Measurements from ENCODE around the gene MMP17.

Gene MMP17

DNA sequence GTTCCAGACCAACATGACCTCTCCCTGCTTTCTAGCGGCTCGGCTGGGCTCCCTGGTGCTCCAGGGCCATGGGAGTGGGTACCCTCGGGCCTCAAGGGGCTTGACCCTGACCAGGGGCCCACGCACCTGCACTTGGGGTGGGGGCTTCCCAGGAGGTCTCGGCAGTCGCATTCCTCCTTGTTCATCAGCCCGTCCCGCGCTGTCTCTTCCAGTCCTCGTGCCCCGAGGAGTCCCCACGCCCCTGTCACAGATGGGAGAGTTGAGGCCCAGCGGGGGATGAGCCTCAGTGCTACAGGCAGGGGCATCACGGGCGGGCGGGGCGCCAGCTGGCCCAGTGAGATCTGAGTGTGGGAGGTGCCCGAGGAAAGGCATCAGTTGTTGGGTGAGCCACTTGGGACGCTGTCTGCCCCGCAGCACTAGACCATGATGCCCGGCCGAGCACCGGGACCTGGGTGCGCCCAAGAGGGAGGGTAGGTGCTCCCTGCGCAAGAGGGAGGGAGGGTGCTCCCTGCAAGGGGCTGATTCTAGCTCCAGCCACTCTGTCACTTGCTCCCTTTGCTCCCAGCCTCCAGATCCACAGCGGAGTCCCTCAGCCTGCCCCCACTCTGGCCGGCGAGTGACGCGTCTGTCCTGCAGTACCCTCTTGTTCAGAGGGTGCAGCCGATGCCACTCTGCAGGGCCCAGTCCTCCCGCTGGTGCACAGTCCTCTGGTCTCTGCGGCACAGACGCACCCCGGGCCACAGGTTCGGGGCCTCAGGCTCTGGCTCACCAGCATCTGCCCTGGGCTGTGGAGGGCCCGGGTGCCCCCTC lies 23.8 kb downstream of the MMP17 start:
- Histone ChIP-seq H3K36me3 (ENCODE audit: insufficient read depth, low read length) (peaks cover 38% of the 10 kb centered on the region), H3K4me3 (ENCODE audit: low read length) (no peak overlapping the region), H2AFZ (ENCODE audit: low read depth, low read length) (no peak overlapping the region), H3K4me1 (ENCODE audit: insufficient read depth, low read length) (peaks cover 3% of the 10 kb centered on the region), H3K27me3 (ENCODE audit: insufficient read depth, low read length) (no peaks in the 10 kb centered on the region), H3K9me3 (ENCODE audit: low read length) (no peaks in the 10 kb centered on the region)

DNA sequence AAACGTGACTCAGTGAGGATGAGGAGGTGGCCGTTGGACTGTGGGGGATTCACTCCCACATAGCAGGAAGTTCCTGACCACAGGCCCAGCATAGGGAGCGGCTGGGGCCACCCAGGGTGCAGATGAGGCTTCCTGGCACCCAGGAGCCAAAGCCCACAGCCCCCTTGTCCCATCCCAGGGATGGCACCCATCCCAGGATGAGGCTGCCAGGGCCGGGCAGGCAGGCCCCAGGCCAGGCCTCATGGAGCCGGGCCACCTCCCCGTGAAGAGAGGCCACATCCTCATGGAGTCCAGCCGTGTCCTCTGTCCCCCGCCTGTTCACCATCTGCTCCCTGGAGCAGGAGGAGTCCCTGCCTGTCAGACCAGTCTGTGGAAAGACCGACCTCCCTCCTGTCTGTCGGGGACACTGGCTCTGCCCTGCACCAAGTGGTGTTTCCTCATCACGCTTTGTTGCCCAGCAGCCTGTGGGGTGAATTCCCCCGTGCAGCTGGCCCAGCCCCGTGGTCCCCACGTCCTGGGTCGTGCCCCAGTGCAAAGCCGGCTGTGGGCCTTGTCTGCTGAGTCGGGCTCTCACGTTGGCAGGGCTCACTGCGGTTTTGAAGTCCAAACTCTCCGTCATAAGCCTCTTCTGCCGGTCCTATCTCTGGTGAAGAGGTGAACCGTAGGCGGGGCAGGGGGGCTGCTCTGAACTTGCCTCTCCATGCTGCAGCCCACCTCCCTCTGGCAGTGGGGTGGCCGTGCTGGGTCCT lies 24.5 kb downstream of the MMP17 start:
- Histone ChIP-seq H3K36me3 (ENCODE audit: insufficient read depth, low read length) (peaks cover 33% of the 10 kb centered on the region), H3K4me1 (ENCODE audit: insufficient read depth, low read length) (peaks cover 3% of the 10 kb centered on the region), H3K27me3 (ENCODE audit: insufficient read depth, low read length) (no peaks in the 10 kb centered on the region), H2AFZ (ENCODE audit: low read depth, low read length) (no peak overlapping the region), H3K4me3 (ENCODE audit: low read length) (no peak overlapping the region), H3K9me3 (ENCODE audit: low read length) (no peaks in the 10 kb centered on the region)

DNA sequence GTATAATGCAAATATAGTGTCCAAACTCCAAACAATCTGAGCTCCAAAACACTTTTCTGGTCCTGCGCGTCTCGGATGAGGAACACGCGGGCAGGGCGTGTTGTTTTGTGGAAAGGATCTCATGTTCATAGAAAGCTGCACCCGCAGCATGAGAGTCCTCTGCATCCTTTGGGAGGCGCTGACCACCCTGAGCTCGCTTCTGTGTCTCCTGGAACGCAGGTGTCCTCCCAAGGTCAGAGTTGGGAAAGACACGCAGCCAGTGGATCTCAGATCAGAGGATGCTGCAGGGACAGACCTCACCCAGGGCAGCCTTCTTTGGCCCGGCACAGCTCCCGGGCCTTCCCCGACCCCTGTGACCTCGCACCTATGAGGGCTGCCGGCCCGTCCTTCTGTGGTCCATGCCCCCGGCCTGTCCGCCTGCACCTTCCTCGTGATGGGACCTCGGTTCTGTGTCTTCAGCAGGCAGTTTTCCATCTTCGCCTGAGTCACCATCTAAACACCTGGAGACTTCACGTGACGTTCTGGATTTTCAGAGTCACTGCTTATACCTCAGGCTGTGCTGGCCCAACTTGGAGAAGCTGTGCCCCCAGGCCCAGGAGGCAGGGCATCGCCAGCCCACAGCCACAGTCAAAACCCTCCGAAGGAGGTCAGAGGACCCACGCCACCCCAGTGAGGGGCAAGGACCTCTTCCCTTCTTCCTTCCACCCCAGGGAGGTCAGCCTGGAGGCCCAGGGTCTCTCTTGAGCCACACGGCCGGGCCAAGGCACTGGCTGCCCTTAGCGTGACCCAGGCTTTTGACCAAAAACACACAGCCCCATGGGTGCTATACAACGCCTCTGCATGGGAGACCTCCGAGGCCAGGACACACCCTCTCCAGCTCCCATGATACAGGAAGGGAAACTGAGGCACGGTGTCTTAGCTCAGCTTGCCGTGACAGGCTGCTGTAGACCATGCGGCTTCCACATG lies 25.9 kb downstream of the MMP17 start:
- no peaks in the 10 kb centered on the region for H3K9me3 ChIP-seq (ENCODE audit: low read length)
- no peaks in the 10 kb centered on the region for H3K27me3 ChIP-seq (ENCODE audit: insufficient read depth, low read length)
- no peak overlapping the region for H3K4me3 ChIP-seq (ENCODE audit: low read length)
- peaks cover 25% of the 10 kb centered on the region for H3K36me3 ChIP-seq (ENCODE audit: insufficient read depth, low read length)
- peaks cover 3% of the 10 kb centered on the region for H3K4me1 ChIP-seq (ENCODE audit: insufficient read depth, low read length)
- no peak overlapping the region for H2AFZ ChIP-seq (ENCODE audit: low read depth, low read length)

DNA sequence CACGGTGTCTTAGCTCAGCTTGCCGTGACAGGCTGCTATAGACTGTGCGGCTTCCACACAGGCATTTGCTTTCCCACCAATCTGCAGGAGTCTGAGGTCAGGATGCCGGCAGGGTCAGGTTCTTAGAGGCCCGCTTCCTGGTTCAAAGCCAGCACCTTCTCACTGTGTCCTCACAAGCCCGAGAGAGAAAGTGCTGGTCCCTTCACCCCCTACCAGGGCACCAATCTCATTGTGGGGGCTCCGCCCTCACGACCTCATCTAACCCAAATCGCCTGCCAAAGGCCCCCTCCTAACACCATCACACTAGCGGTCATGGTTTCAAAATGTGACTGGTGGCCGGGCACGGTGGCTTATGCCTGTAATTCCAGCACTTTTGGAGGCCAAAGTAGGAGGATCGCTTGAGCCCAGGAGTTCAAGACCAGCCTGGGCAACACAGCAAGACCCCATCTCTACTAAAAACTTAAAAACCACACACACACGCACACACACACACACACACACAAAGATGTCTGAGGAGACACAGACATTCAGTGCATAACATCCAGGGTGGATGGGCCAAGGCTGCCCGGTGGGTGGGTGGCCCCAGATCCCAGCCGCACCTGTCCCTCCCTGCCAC lies 26.8 kb downstream of the MMP17 start:
- H2AFZ ChIP-seq (ENCODE audit: low read depth, low read length), result no peak overlapping the region
- H3K4me3 ChIP-seq (ENCODE audit: low read length), result no peak overlapping the region
- peaks cover 5% of the 10 kb centered on the region for H3K4me1 ChIP-seq (ENCODE audit: insufficient read depth, low read length)
- H3K27me3 ChIP-seq (ENCODE audit: insufficient read depth, low read length), result no peaks in the 10 kb centered on the region
- H3K9me3 ChIP-seq (ENCODE audit: low read length), result no peaks in the 10 kb centered on the region
- H3K36me3 ChIP-seq (ENCODE audit: insufficient read depth, low read length), result peaks cover 18% of the 10 kb centered on the region

DNA sequence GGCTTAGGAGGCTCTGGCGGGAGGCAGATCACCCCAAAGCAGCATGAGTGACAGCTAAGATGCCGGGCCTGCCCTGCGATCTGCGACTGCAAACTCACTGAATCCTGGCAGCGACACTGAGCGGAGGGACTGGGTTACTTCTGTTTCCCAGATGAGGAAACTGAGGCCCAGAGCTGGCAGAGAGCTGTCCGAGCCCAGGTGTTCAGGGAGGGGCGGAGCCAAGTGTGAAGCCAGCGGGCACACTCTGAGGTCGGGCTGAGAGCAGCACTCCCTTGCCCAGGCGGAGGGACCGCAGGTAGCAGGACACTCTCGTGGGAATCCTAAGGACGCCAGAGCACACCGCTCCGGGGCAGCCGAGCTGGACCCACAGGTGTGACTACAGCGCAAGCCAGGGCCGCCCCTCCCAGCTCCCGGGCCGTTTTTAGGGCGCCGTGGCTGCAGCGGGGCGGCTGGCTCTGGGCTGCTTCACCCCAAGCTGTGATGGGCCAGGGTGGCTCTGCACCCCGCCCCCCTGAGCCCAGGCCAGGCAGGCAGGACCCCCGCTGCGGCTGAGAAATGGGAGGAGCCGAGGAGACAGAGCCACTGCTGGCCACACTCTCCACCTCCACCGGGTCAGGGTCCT lies 27.4 kb downstream of the MMP17 start:
- H3K4me3 ChIP-seq (ENCODE audit: low read length), result no peak overlapping the region
- H2AFZ ChIP-seq (ENCODE audit: low read depth, low read length), result no peak overlapping the region
- H3K27me3 ChIP-seq (ENCODE audit: insufficient read depth, low read length), result no peaks in the 10 kb centered on the region
- peaks cover 12% of the 10 kb centered on the region for H3K4me1 ChIP-seq (ENCODE audit: insufficient read depth, low read length)
- H3K36me3 ChIP-seq (ENCODE audit: insufficient read depth, low read length), result peaks cover 11% of the 10 kb centered on the region
- no peaks in the 10 kb centered on the region for H3K9me3 ChIP-seq (ENCODE audit: low read length)

DNA sequence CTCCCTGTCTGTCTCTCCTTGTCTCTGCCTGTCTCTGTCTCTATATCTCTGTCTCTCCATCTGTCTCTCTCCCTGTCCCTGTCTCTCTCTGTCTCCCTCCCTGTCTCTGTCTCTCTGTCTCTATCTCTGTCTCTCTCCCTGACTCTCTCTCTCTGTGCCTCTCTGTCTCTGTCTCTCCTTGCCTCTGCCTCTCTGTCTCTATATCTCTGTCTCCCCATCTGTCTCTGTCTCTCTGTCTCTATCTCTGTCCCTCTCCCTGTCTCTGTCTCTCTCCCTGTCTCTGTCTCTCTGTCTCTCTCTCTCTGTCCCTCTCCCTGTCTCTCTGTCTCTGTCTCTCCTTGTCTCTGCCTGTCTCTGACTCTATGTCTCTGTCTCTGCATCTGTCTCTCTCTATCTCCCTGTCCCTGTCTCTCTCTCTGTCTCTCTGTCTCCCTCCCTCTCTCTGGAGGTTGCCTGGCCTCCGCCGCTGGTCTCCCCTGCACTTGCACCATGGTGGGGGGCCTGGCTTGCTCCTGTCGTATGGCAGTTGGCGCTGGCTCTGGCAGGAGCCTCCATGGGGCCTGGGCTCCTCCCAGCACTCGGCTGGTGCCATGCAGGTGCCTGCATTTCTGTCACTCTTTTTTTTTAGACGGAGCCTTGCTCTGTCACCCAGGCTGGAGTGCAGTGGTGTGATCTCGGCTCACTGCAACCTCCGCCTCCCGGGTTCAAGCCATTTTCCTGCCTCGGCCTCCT lies 28.3 kb downstream of the MMP17 start:
- peaks cover 2% of the 10 kb centered on the region for H3K36me3 ChIP-seq (ENCODE audit: insufficient read depth, low read length)
- H2AFZ ChIP-seq (ENCODE audit: low read depth, low read length), result no peak overlapping the region
- no peaks in the 10 kb centered on the region for H3K27me3 ChIP-seq (ENCODE audit: insufficient read depth, low read length)
- no peak overlapping the region for H3K4me3 ChIP-seq (ENCODE audit: low read length)
- peaks cover 17% of the 10 kb centered on the region for H3K4me1 ChIP-seq (ENCODE audit: insufficient read depth, low read length)
- H3K9me3 ChIP-seq (ENCODE audit: low read length), result no peaks in the 10 kb centered on the region

DNA sequence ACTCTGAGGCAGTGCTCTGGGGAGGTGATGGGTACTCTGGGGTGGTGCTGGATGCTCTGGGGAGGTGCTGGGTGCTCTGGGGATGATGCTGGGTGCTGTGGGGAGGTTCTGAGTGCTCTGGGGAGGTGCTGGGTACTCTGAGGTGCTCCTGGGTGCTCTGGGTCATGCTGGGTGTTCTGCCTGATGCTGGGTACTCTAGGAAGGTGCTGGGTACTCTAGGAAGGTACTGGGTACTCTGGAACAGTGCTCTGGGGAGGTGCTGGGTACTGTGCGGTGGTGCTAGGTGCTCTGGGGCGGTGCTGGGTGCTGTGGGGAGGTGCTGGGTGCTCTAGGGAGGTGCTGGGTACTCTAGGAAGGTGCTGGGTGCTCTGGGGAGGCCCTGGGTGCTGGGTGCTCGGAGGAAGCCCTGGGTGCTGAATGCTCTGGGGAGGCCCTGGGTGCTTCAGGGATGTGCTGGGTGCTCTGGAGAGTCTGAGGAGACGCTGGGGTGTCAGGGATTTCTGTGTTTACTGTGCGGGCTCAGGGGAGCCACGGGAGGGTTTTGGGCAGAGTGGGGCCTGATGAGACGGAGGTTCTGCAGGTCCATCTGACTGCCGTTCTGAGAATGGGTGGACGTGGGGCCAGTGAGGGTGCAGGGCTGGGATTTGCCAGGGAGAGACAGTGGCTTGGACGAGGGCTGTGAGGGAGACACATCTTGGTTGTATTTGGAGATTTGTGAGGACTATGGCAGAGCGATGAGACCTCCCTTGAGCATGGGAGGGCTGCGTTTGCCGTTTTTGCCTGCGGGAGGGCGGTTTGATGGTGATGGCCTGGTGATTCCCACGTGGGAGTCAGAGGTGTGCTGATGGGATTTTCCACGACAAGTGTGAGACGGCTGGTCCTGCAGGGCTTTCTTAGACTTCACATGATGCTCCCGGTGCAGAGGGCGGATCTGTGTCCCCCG lies 30.0 kb downstream of the MMP17 start:
- Histone ChIP-seq H3K4me1 (ENCODE audit: insufficient read depth, low read length) (peaks cover 26% of the 10 kb centered on the region), H2AFZ (ENCODE audit: low read depth, low read length) (no peak overlapping the region), H3K9me3 (ENCODE audit: low read length) (no peaks in the 10 kb centered on the region), H3K4me3 (ENCODE audit: low read length) (no peak overlapping the region), H3K27me3 (ENCODE audit: insufficient read depth, low read length) (no peaks in the 10 kb centered on the region), H3K36me3 (ENCODE audit: insufficient read depth, low read length) (no peaks in the 10 kb centered on the region)

- Histone ChIP-seq H3K4me1 (ENCODE audit: insufficient read depth, low read length) (peaks cover 36% of the 10 kb centered on the region), H2AFZ (ENCODE audit: low read depth, low read length) (no peak overlapping the region), H3K27me3 (ENCODE audit: insufficient read depth, low read length) (no peaks in the 10 kb centered on the region), H3K9me3 (ENCODE audit: low read length) (no peaks in the 10 kb centered on the region), H3K36me3 (ENCODE audit: insufficient read depth, low read length) (no peaks in the 10 kb centered on the region), H3K4me3 (ENCODE audit: low read length) (no peak overlapping the region)
Measured at GRCh38 chr12:131860472-131861260, 32.5 kb downstream of the MMP17 start.

DNA sequence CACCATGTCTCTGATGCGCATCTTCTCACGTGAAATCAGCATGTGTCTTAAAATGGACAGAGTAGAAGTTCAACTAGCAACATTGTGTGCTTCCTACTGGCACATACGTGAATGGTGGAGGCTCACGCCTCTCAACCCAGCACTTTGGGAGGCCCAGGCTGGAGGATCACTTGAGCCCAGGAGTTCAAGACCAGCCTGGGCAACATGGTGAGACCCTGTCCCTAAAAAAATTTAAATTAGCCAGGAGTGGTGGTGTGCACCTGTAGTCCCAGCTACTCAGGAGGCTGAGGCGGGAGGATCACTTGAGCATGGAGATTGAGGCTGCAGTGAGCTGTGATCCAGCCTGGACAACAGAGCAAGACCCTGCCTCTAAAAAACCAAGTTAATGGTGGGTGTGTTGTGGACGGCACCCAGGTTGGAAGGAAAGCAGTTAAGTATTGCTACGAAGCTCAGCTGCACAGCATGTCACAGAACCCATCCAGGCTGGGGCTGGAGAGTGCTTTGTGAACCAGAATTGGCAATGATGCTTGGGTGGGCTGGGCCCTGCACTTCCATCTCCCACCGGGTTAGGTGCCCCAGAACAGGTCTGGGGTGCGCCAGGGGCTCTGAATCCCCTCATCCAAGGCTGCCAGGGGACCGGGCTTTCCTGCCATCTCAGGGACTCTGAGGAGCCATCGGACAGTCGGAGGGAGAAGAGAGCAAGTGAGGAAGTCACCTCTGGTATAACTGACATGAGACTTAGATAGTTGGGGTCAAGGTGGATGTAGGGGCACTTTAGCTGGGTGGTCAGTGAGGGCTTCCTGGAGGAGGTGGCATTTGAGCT lies 33.3 kb downstream of the MMP17 start:
- Histone ChIP-seq H3K27me3 (ENCODE audit: insufficient read depth, low read length) (no peaks in the 10 kb centered on the region), H3K36me3 (ENCODE audit: insufficient read depth, low read length) (no peaks in the 10 kb centered on the region), H3K4me3 (ENCODE audit: low read length) (no peak overlapping the region), H3K9me3 (ENCODE audit: low read length) (no peaks in the 10 kb centered on the region), H3K4me1 (ENCODE audit: insufficient read depth, low read length) (peaks cover 34% of the 10 kb centered on the region), H2AFZ (ENCODE audit: low read depth, low read length) (no peak overlapping the region)

GRCh38 chr12:131862084-131862441 lies 33.9 kb downstream of the MMP17 start:
- H3K4me1 ChIP-seq (ENCODE audit: insufficient read depth, low read length), result peaks cover 34% of the 10 kb centered on the region
- H3K9me3 ChIP-seq (ENCODE audit: low read length), result no peaks in the 10 kb centered on the region
- no peak overlapping the region for H3K4me3 ChIP-seq (ENCODE audit: low read length)
- no peaks in the 10 kb centered on the region for H3K27me3 ChIP-seq (ENCODE audit: insufficient read depth, low read length)
- H2AFZ ChIP-seq (ENCODE audit: low read depth, low read length), result no peak overlapping the region
- no peaks in the 10 kb centered on the region for H3K36me3 ChIP-seq (ENCODE audit: insufficient read depth, low read length)

All from neuron (in vitro differentiated cells).